Transverse colon (tissue), 4 donors: ENCODE data around the gene FOCAD. TPM values are rescaled to one million over a fixed set of nuclear protein-coding genes. Genes with fewer than 3 reads are reported as not detected.

ENCODE experiments used
- DNase-seq: peaks from one replicate; pipeline ENCODE4 v3.0.0-alpha.2; 2019
- H3K27ac ChIP-seq, 4 donors: fragments of 200-600 bp; sonication (generic); 2 replicates each; pipeline ENCODE4 v1.5.1; 2016 to 2018; ENCODE audit warnings: inconsistent platforms in 4 of 4
- H3K27me3 ChIP-seq: fragments of 200-600 bp; sonication (generic); 2 replicates; pipeline ENCODE4 v1.5.1; 2017; ENCODE audit warnings: inconsistent platforms
- H3K36me3 ChIP-seq, 4 donors: fragments of 200-600 bp; sonication (generic); 2 replicates each; pipeline ENCODE4 v1.5.1; 2017 to 2019; ENCODE audit warnings: inconsistent platforms in 4 of 4
- H3K4me1 ChIP-seq, 4 donors: fragments of 200-600 bp; sonication (generic); 2 replicates each; pipeline ENCODE4 v1.5.1; 2017 to 2020; ENCODE audit warnings: inconsistent platforms in 4 of 4
- H3K4me3 ChIP-seq, 4 donors: fragments of 200-600 bp; sonication (generic); 1 replicate in 1 of 4; 2 replicates in 3 of 4; pipeline versions ENCODE4 v1.5.1 to v1.6.1; 2017 to 2019; ENCODE audit warnings: inconsistent platforms in 4 of 4
- H3K9me3 ChIP-seq, 2 donors: fragments of 200-600 bp; sonication (generic); 2 replicates each; pipeline ENCODE4 v1.5.1; 2017 to 2019; ENCODE audit warnings: inconsistent platforms in 2 of 2
- EP300 ChIP-seq: sonication (generic); formaldehyde crosslinking; IDR thresholded peaks from one replicate; pipeline ENCODE4 v1.6.1; 2017; ENCODE audit warnings: antibody characterized with exemption, low read depth
- POLR2A ChIP-seq: fragments of 450-650 bp; IDR thresholded peaks from one replicate; pipeline ENCODE4 v1.6.1; 2016; ENCODE audit warnings: antibody characterized with exemption, mild to moderate bottlenecking, moderate library complexity
- POLR2AphosphoS5 ChIP-seq, 3 donors: sonication (generic); formaldehyde crosslinking; IDR thresholded peaks; one replicate each; pipeline ENCODE4 v1.6.1; 2016; ENCODE audit warnings: antibody characterized with exemption in 3 of 3
- WGBS, 2 donors: methylation state at CpG; one replicate each; pipeline ENCODE4 v1.1.5; 2018; ENCODE audit warnings: low coverage in 1 of 2; 5-methylcytosine and 5-hydroxymethylcytosine counted together
- in situ Hi-C, 4 donors: fragments of 200-750 bp; cut with MboI; loops; one replicate each; pipeline versions ENCODE4 v1.15.0 to v1.15.1; 2017; ENCODE audit warnings: low sequenced_read_pairs in 3 of 4, low pct_ligation_motif_present in 1 of 4, low pct_unique_long_range_greater_than_20kb in 1 of 4
- intact Hi-C: fragments of 100-400 bp; cut with DNase I; formaldehyde crosslinking; loops from one replicate; pipeline ENCODE4 v1.15.1; 2023; ENCODE audit warnings: low total_unique reads
- total RNA-seq, 4 donors: library from RNA; depleted of rRNA; stranded (reverse); fragments of >200 nt; gene quantifications; one replicate each; pipeline ENCODE4 v1.1.0, GENCODE V29; 2016
- TF ChIP-seq, protein P1 (sequence below), 5 experiments: fragments of 200-600 bp in 3 of 5; fragments of 450-650 bp in 2 of 5; sonication (generic) in 3 of 5; IDR thresholded peaks; 1 replicate in 2 of 5; 2 replicates in 3 of 5; pipeline ENCODE4 v1.5.1; 2016 to 2017; ENCODE audit warnings: antibody characterized with exemption in 5 of 5, inconsistent platforms in 3 of 5, mild to moderate bottlenecking in 2 of 5, moderate library complexity in 1 of 5

Gene FOCAD
- total RNA-seq, 4 donors from 2014 or later = 7.8 to 41.2 (median 32.0) TPM

- no peak overlapping the region for H3K4me3 ChIP-seq
- H3K27me3 ChIP-seq = no peaks in the 10 kb centered on the region
- intact Hi-C loops (no loop called here), in situ Hi-C loops (no loop called here)
- no peak for DNase-seq
- no peak overlapping the region for H3K27ac ChIP-seq
- TF ChIP-seq POLR2A (no peak), POLR2AphosphoS5 (IDR thresholded peaks at IDR 0.05) (no peak), EP300 (no peak)
- H3K9me3 ChIP-seq = no peaks in the 10 kb centered on the region
- H3K36me3 ChIP-seq = no peaks in the 10 kb centered on the region
- no peaks in the 10 kb centered on the region for H3K4me1 ChIP-seq
Measured at GRCh38 chr9:20823051-20823450, 139.0 kb downstream of the FOCAD start.

DNA sequence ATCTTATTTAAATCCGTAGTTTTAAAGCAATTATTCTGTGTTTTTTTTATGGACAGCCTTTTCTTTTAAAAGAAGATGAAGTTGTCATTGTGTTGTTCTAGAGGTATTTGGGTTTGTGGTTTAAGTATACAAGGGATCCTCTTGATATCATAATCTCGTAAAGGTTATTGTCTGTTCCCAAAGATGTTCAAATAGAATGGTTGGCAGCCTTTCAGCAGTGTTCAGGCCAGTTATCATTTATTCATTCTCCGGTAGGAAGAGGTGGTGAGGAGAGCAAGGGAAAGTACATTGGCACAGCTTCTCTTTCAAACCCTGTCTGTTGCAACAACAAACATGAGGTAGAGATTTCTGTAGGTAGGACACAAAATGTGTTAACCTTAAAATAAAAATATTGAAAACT, 147.0 kb downstream of the FOCAD start:
- TF ChIP-seq, protein P1, sequence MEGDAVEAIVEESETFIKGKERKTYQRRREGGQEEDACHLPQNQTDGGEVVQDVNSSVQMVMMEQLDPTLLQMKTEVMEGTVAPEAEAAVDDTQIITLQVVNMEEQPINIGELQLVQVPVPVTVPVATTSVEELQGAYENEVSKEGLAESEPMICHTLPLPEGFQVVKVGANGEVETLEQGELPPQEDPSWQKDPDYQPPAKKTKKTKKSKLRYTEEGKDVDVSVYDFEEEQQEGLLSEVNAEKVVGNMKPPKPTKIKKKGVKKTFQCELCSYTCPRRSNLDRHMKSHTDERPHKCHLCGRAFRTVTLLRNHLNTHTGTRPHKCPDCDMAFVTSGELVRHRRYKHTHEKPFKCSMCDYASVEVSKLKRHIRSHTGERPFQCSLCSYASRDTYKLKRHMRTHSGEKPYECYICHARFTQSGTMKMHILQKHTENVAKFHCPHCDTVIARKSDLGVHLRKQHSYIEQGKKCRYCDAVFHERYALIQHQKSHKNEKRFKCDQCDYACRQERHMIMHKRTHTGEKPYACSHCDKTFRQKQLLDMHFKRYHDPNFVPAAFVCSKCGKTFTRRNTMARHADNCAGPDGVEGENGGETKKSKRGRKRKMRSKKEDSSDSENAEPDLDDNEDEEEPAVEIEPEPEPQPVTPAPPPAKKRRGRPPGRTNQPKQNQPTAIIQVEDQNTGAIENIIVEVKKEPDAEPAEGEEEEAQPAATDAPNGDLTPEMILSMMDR (IDR thresholded peaks at IDR 0.05) = no peak
- no peak for TF ChIP-seq POLR2A
- Histone ChIP-seq H3K4me1 (no peaks in the 10 kb centered on the region), H3K4me3 (no peak overlapping the region), H3K36me3 (no peaks in the 10 kb centered on the region), H3K9me3 (no peaks in the 10 kb centered on the region), H3K27me3 (no peaks in the 10 kb centered on the region), H3K27ac (no peak overlapping the region)
- WGBS, 2 donors = 56 to 65% methylated on average over 3 of the region's 3 CpGs
- in situ Hi-C loops = no loop called here
- intact Hi-C loops = no loop called here
- DNase-seq = no peak

- 61 to 85% methylated on average over 2 of the region's 2 CpGs for WGBS, 2 donors
- in situ Hi-C loops = no loop called here
Measured at GRCh38 chr9:20832775-20833174, 148.7 kb downstream of the FOCAD start.

GRCh38 chr9:20835377-20836286, 151.6 kb downstream of the FOCAD start:
- DNase-seq = no peak
- Histone ChIP-seq H3K36me3 (no peaks in the 10 kb centered on the region), H3K27me3 (no peaks in the 10 kb centered on the region), H3K9me3 (no peaks in the 10 kb centered on the region), H3K4me1 (peaks cover 0 to 4% (median 0%) of the 10 kb centered on the region in 4 donors), H3K27ac (no peak overlapping the region), H3K4me3 (no peak overlapping the region)
- 78 to 88% methylated on average over 4 to 6 of the region's 6 CpGs for WGBS, 2 donors
- TF ChIP-seq EP300 = no peak
- no peak for TF ChIP-seq POLR2AphosphoS5 (IDR thresholded peaks at IDR 0.05)
- TF ChIP-seq POLR2A = no peak
- TF ChIP-seq, protein P1 (IDR thresholded peaks at IDR 0.05) = no peak
- in situ Hi-C loops (no loop called here), intact Hi-C loops (no loop called here)

More at GRCh38 chr9:20832775-20833174, 148.7 kb downstream of the FOCAD start:
- intact Hi-C loops = no loop called here
- Histone ChIP-seq H3K36me3 (no peaks in the 10 kb centered on the region), H3K9me3 (no peaks in the 10 kb centered on the region), H3K27me3 (no peaks in the 10 kb centered on the region), H3K4me3 (no peak overlapping the region), H3K4me1 (peaks cover 0 to under 1% (median 0%) of the 10 kb centered on the region in 4 donors), H3K27ac (no peak overlapping the region)
- no peak for DNase-seq
- TF ChIP-seq, protein P1 (IDR thresholded peaks at IDR 0.05) = no peak
- TF ChIP-seq POLR2AphosphoS5 (IDR thresholded peaks at IDR 0.05) (no peak), POLR2A (no peak), EP300 (no peak)
